Peyer's patch (tissue), 4 donors: ENCODE data around the gene DDX55.

Source experiments
- CTCF ChIP-seq, 6 experiments: fragments of 450-650 bp in 4 of 6; fragments of 200-600 bp in 2 of 6; sonication (generic) in 1 of 6; IDR thresholded peaks; one replicate each; pipeline ENCODE4 v1.5.1; 2017 to 2019; ENCODE audit warnings: antibody characterized with exemption in 6 of 6, mild to moderate bottlenecking in 3 of 6, moderate library complexity in 1 of 6
- POLR2A ChIP-seq, 2 donors: fragments of 450-650 bp; IDR thresholded peaks; one replicate each; pipeline ENCODE4 v1.5.1; 2017; ENCODE audit warnings: antibody characterized with exemption in 2 of 2, mild to moderate bottlenecking in 2 of 2, moderate library complexity in 2 of 2

DNA sequence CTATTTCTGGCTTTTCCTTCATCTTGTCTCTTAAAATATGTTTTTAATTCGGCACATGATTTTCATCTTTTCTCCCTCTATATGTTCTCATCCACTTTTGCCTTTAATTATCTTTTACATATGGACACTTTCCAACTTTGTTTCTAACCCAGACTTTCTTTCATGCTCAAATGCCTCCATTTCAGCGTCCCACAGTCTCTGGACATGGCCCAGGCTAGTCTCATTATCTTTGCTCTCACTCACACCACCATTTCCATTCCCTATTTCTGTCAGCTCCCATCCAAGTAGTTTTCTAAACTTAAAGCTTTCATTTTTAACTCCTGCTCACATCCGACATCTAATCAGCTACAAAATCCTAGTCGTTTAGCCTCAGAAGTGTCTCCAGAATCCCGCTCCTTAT, 46.5 kb downstream of the DDX55 start:
- TF ChIP-seq CTCF (IDR thresholded peaks at IDR 0.05) (no peak), POLR2A (IDR thresholded peaks at IDR 0.05) (no peak)
